Activated CD4-positive, alpha-beta T cell treated with anti-CD3 and anti-CD28 coated beads for 4 hours (primary cell): ENCODE data around the gene TPO.

Experiments used
- DNase-seq, 2 donors: peaks; one replicate each; pipeline ENCODE4 v3.0.0-alpha.2; 2020

TPO gene

DNA sequence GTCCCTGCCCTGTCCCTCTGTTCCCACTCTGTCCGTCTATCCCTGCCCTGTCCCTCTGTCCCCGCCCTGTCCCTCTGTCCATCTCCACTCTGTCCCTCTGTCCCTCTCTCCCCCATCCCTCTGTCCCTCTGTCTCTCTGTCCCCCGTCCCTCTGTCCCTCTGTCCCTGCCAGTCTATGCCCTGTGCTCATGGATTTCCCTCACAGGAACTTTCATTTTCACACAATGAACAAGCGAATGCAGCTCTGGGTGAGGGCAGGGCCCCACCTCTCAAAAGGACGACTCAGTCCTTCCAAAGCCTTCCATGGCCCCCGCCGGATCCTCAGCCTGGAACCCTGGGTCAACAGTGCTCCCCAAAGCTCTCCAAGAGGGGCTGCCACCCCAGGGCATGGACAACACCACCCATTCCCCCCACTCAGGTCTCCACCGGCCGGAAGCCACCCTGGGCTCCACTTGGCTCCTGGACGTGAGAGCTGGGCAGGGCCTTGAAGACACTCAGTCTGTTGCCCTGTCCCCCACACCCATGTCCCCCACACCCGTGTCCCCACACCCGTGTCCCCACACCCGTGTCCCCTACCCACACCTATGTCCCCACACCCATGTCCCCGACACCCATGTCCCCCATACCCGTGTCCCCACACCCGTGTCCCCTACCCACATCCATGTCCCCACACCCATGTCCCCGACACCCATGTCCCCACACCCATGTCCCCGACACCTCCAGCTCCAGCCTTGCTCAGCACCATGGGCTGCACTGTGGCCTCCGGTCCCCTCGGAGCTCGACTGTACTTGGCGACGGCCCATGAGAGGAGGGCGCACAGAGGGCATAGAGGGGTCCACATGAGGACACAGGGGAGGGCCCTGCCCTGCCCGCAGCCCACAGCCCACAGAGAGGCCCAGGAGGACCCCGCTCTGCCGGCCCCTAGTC, 175.1 kb downstream of the TPO start:
- DNase-seq = no peak

DNA sequence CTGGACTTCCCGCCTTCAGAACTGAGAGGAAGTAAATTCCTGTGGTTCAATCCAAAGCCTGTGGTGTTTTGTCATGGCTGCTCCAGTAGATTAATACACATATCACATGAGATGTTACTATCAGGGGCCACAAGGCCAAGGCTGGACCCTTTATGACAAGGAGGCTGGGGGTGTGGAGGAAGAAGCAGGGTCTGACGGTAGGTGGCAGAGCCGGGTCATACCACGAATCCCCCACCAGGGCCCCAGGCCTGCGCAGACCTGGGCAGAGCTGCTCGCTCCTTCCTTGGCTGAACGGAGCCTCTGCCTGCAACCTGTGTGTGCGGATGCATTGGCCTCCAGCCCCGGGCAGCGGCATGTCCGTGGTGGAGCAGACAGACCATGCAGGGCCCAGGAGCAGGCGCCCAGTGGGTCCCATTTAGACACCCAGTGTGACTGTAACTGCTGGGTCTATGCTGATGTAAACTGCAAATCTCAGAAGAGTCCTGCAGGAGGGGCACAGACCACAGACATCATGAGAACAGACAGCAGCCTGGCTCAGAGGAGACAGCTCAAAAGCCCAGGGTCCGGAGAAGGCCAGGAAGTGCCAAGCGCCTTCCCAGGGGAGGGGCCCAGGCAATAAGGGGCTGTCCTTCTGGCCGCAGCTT, 175.8 kb downstream of the TPO start:
- no peak for DNase-seq

DNA sequence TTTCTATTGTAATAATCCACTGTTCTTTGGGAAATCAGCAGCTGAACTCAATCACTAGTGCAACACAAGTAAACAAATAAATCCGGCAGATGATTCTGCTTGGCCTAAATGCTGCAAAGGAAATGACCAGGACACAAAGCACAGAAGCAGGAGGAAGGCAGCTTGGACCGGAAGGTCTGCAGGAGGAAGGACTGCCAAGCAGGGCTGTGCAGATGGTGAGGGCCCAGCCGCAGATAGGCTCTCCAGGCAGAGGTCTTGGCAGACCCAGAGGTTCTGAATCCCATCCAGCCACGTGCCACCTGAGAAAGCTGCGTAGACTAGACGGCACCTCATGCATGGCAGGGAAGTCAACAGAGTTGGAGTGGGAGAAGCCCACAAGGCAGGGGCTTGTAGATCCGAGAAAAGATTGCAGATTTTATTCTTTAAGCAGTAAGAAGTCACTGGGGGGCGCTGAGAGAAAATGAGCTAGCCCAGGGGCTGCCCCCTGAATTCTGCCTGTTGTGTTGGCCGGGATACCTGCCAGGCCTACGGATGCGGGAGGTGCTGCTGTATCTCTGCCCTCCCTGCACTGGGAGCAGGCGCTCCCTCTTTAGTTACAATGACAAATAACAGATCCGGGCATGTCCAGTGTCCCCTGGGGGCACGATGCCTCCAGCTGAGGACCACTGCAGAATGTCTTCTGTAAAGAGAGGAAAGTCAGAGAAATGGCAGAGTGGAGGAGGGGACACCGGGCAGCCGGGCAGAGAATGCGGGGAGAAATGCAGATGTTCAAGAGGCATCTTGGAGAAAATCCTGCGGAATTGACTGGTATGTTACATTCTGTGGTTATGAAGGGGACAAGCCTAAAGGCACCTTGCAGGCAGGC, 177.6 kb downstream of the TPO start:
- no peak for DNase-seq

DNA sequence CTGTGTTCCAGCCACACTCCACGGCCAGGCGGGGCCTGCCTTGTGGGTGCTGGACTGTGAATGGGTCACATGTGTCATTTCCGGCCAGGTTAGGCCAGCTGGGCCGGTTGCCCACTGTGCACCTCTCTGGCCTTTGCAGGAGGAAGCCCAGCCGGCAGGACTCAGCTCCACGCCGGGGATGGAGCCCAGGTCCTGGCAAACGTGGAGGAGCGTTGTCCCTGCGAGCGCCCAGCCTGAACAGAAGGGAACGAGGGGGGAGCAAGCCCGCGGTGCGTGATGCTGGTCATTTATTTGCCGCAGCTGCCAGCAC, 178.2 kb downstream of the TPO start:
- DNase-seq = no peak
